ENCODE measurements around the gene DNAJC10.

The DNAJC10 gene

GRCh38 chr2:182807319-182807718 is 91.3 kb downstream of the DNAJC10 start:
- Histone ChIP-seq H3K4me3 (ENCODE audit: low read length, poor library complexity, severe bottlenecking) (no peak overlapping the region), H3K36me3 (ENCODE audit: insufficient read depth, low read length) (no peaks in the 10 kb centered on the region), H4K20me1 (ENCODE audit: insufficient read depth, low read length, poor library complexity, severe bottlenecking) (no peaks in the 10 kb centered on the region), H3K9ac (ENCODE audit: low read depth, low read length, poor library complexity, severe bottlenecking) (no peak overlapping the region), H3K27me3 (ENCODE audit: insufficient read depth, low read length, poor library complexity, severe bottlenecking) (no peaks in the 10 kb centered on the region), H3K4me2 (ENCODE audit: low read depth, low read length, poor library complexity, severe bottlenecking) (no peak overlapping the region), H3K9me3 (ENCODE audit: insufficient read depth, low read depth, low read length) (no peaks in the 10 kb centered on the region), H2AFZ (ENCODE audit: low read length) (no peak overlapping the region), H3F3A (ENCODE audit: low read depth) (no peaks in the 10 kb centered on the region), H3K79me2 (ENCODE audit: insufficient read depth, low read length) (no peaks in the 10 kb centered on the region), H3K4me1 (ENCODE audit: insufficient read depth, low read length, poor library complexity, severe bottlenecking) (no peaks in the 10 kb centered on the region), H3K9me2 (replicated peaks; ENCODE audit: low read depth, low read length) (no peaks in the 10 kb centered on the region)
- no peak for TF ChIP-seq CTCF (conservative IDR thresholded peaks at IDR 0.05; ENCODE audit: low read length)
- no peak for TF ChIP-seq EZH2phosphoT487 (IDR thresholded peaks at IDR 0.05; ENCODE audit: borderline replicate concordance)

DNA sequence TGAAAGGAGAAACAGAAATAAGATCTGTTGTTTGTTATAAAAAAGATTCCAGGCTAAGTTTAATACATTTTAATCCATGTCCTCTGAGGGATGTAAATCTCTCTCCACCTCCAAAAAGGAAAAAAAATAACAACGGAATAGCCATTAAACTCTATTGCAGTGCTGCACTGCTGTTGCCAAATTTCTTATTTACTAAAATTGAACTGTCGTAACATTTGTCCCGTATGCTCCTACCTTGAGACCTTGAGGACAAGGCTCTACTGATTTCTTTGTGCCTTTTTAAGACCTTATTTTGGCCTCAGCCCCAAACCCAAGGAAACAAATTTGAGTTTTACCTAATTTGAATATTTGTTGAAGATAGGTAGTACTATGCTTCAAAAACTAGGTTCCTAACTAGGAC is 94.0 kb downstream of the DNAJC10 start:
- Histone ChIP-seq H4K20me1 (ENCODE audit: insufficient read depth, low read length, poor library complexity, severe bottlenecking) (no peaks in the 10 kb centered on the region), H3K9me3 (ENCODE audit: insufficient read depth, low read depth, low read length) (no peaks in the 10 kb centered on the region), H3K9ac (ENCODE audit: low read depth, low read length, poor library complexity, severe bottlenecking) (no peak overlapping the region), H3K36me3 (ENCODE audit: insufficient read depth, low read length) (no peaks in the 10 kb centered on the region), H3K9me2 (replicated peaks; ENCODE audit: low read depth, low read length) (no peaks in the 10 kb centered on the region), H3K4me1 (ENCODE audit: insufficient read depth, low read length, poor library complexity, severe bottlenecking) (no peaks in the 10 kb centered on the region), H3F3A (ENCODE audit: low read depth) (no peaks in the 10 kb centered on the region), H3K4me3 (ENCODE audit: low read length, poor library complexity, severe bottlenecking) (no peak overlapping the region), H3K79me2 (ENCODE audit: insufficient read depth, low read length) (no peaks in the 10 kb centered on the region), H3K27me3 (ENCODE audit: insufficient read depth, low read length, poor library complexity, severe bottlenecking) (no peaks in the 10 kb centered on the region), H3K4me2 (ENCODE audit: low read depth, low read length, poor library complexity, severe bottlenecking) (no peak overlapping the region), H2AFZ (ENCODE audit: low read length) (no peak overlapping the region)
- TF ChIP-seq EZH2phosphoT487 (IDR thresholded peaks at IDR 0.05; ENCODE audit: borderline replicate concordance) (no peak), CTCF (conservative IDR thresholded peaks at IDR 0.05; ENCODE audit: low read length) (no peak)

GRCh38 chr2:182814380-182814779 is 98.3 kb downstream of the DNAJC10 start:
- H3K79me2 ChIP-seq (ENCODE audit: insufficient read depth, low read length) = no peaks in the 10 kb centered on the region
- no peaks in the 10 kb centered on the region for H4K20me1 ChIP-seq (ENCODE audit: insufficient read depth, low read length, poor library complexity, severe bottlenecking)

More at GRCh38 chr2:182814380-182814779, 98.3 kb downstream of the DNAJC10 start:
- no peaks in the 10 kb centered on the region for H3F3A ChIP-seq (ENCODE audit: low read depth)
- H3K9ac ChIP-seq (ENCODE audit: low read depth, low read length, poor library complexity, severe bottlenecking) = no peak overlapping the region
- no peak for TF ChIP-seq EZH2phosphoT487 (IDR thresholded peaks at IDR 0.05; ENCODE audit: borderline replicate concordance)
- TF ChIP-seq CTCF (conservative IDR thresholded peaks at IDR 0.05; ENCODE audit: low read length) = no peak
- H3K9me2 ChIP-seq (replicated peaks; ENCODE audit: low read depth, low read length) = no peaks in the 10 kb centered on the region
- H2AFZ ChIP-seq (ENCODE audit: low read length) = no peak overlapping the region
- H3K4me2 ChIP-seq (ENCODE audit: low read depth, low read length, poor library complexity, severe bottlenecking) = no peak overlapping the region
- no peaks in the 10 kb centered on the region for H3K27me3 ChIP-seq (ENCODE audit: insufficient read depth, low read length, poor library complexity, severe bottlenecking)
- H3K4me1 ChIP-seq (ENCODE audit: insufficient read depth, low read length, poor library complexity, severe bottlenecking) = no peaks in the 10 kb centered on the region
- no peaks in the 10 kb centered on the region for H3K36me3 ChIP-seq (ENCODE audit: insufficient read depth, low read length)
- H3K4me3 ChIP-seq (ENCODE audit: low read length, poor library complexity, severe bottlenecking) = no peak overlapping the region
- no peaks in the 10 kb centered on the region for H3K9me3 ChIP-seq (ENCODE audit: insufficient read depth, low read depth, low read length)
